Hepatocyte (in vitro differentiated cells): Measurements from ENCODE around the gene DENND1C.

ENCODE experiments used
- EZH2 ChIP-seq: fragments of 200-600 bp; sonication (generic); IDR thresholded peaks from 2 replicates; pipeline ENCODE4 v1.6.1; 2016; ENCODE audit warnings: antibody characterized with exemption, mild to moderate bottlenecking, borderline replicate concordance
- EZH2phosphoT487 ChIP-seq: fragments of 200-600 bp; sonication (generic); IDR thresholded peaks from one replicate; pipeline ENCODE4 v1.6.1; 2018; ENCODE audit warnings: antibody characterized with exemption, mild to moderate bottlenecking, low read depth, moderate library complexity; ENCODE audit not compliant: unreplicated experiment, severe bottlenecking
- TF ChIP-seq, protein P1 (sequence below): fragments of 200-600 bp; sonication (generic); IDR thresholded peaks from 2 replicates; pipeline ENCODE4 v1.5.1; 2016; ENCODE audit warnings: antibody characterized with exemption, mild to moderate bottlenecking; ENCODE audit not compliant: poor library complexity

DNA sequence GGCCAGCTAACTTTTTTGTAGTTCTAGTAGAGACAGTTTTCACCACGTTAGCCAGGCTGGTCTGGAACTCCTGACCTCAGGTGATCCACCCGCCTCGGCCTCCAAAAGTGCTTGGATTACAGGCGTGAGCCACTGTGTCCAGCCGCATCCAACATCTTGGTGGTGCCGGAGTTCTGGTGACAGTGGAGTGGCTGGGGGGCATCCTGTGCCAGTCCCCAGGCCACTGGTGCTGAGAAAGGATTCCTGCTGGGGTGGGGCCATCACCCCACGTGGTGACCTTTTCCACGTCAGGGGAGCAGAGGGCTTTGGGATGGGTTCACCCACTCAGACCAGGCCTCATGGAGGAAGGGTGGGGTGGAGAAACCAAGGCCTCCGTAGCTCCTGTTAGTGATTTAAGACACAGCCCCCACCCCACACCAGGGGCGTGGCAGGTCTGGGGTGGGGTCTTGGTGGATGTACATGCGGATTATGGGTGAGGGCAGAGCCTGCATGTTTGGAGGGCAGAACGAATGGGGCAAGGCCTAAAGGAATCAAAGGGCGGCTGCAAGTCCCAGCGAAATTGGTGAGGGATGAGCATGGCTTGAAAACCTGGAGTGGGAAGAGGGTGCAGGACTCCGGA lies 33.4 kb upstream of the DENND1C start:
- TF ChIP-seq, protein P1, sequence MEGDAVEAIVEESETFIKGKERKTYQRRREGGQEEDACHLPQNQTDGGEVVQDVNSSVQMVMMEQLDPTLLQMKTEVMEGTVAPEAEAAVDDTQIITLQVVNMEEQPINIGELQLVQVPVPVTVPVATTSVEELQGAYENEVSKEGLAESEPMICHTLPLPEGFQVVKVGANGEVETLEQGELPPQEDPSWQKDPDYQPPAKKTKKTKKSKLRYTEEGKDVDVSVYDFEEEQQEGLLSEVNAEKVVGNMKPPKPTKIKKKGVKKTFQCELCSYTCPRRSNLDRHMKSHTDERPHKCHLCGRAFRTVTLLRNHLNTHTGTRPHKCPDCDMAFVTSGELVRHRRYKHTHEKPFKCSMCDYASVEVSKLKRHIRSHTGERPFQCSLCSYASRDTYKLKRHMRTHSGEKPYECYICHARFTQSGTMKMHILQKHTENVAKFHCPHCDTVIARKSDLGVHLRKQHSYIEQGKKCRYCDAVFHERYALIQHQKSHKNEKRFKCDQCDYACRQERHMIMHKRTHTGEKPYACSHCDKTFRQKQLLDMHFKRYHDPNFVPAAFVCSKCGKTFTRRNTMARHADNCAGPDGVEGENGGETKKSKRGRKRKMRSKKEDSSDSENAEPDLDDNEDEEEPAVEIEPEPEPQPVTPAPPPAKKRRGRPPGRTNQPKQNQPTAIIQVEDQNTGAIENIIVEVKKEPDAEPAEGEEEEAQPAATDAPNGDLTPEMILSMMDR: no peak
- TF ChIP-seq EZH2 (no peak), EZH2phosphoT487 (no peak)
